Stomach smooth muscle (tissue), 2 donors: ENCODE measurements around the gene TCP10L.
"Not testable (repeated sequence)": the region's sequence is repeated elsewhere in the genome, so short reads cannot be mapped to it uniquely, and the experiment has no call there.

Source experiments
- H3K27ac ChIP-seq: one replicate; pipeline ENCODE4 v1.7.0; 2013; ENCODE audit warnings: mild to moderate bottlenecking, low read length, inconsistent platforms
- H3K27me3 ChIP-seq, 2 donors: one replicate each; pipeline ENCODE4 v1.7.0; 2013; ENCODE audit warnings: low read length in 2 of 2; ENCODE audit not compliant: insufficient read depth in 2 of 2, control insufficient read depth in 1 of 2
- H3K36me3 ChIP-seq, 2 donors: one replicate each; pipeline ENCODE4 v1.7.0; 2013; ENCODE audit warnings: low read length in 2 of 2; ENCODE audit not compliant: control insufficient read depth in 2 of 2, insufficient read depth in 2 of 2
- H3K4me1 ChIP-seq: one replicate; pipeline ENCODE4 v1.7.0; 2013; ENCODE audit warnings: low read length; ENCODE audit not compliant: control insufficient read depth, insufficient read depth
- H3K4me3 ChIP-seq, 2 donors: one replicate each; pipeline ENCODE4 v1.7.0; 2013; ENCODE audit warnings: low read length in 2 of 2
- H3K9ac ChIP-seq, 2 donors: one replicate each; pipeline ENCODE4 v1.7.0; 2013; ENCODE audit warnings: low read length in 2 of 2, mild to moderate bottlenecking in 1 of 2
- H3K9me3 ChIP-seq, 2 donors: one replicate each; pipeline ENCODE4 v1.7.0; 2013; ENCODE audit warnings: low read length in 2 of 2; ENCODE audit not compliant: control insufficient read depth in 2 of 2
- donor health status: healthy.
- donor health status: Pancreatic carcinoma.

TCP10L gene, protein sequence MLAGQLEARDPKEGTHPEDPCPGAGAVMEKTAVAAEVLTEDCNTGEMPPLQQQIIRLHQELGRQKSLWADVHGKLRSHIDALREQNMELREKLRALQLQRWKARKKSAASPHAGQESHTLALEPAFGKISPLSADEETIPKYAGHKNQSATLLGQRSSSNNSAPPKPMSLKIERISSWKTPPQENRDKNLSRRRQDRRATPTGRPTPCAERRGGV

DNA sequence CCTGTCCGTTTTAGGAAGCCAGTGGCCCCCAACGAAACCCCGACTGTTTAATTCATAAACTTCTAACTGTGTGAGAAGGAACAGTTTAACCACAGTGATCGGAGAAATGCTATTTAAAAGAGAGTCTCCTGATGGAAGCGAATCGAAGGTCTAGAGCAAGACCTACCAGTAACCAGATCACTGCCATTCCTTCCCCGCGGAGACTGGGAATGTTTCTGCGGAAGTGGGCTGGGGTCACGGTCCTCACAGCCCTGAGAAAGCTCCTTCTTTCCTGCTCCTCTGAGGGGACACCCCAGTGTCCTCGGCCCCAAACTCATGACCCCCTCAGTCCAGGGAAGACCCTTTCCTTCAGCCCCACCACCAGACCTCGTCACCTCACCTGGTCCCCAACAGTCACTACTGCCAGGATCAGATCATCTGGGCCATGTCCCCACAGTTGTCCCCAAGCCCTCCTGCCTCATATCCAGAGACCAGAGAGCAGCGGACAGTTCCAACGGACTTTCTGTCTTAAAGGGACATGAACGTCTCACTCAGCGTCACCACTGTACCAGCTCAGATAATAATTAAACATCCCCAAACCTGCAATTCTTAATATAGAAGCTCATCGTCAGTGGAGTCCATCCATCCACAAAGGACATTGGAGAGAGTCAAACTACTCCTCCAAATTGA, at the start of gene TCP10L:
TCP10L (minus strand) TSS at position 482 of the 669 bp plus-strand sequence. CDS start 1,219 bp downstream, outside the sequence.
- no peaks in the 10 kb centered on the region for H3K27me3 ChIP-seq
- peaks cover 0 to 5% of the 10 kb centered on the region in 2 donors for H3K36me3 ChIP-seq
- H3K27ac ChIP-seq: no peak within 1 kb of the TSS
- H3K4me1 ChIP-seq: no peaks in the 10 kb centered on the region
- H3K9ac ChIP-seq: no peak within 1 kb of the TSS
- no peak within 1 kb of the TSS for H3K4me3 ChIP-seq
- H3K9me3 ChIP-seq: no peaks in the 10 kb centered on the region

DNA sequence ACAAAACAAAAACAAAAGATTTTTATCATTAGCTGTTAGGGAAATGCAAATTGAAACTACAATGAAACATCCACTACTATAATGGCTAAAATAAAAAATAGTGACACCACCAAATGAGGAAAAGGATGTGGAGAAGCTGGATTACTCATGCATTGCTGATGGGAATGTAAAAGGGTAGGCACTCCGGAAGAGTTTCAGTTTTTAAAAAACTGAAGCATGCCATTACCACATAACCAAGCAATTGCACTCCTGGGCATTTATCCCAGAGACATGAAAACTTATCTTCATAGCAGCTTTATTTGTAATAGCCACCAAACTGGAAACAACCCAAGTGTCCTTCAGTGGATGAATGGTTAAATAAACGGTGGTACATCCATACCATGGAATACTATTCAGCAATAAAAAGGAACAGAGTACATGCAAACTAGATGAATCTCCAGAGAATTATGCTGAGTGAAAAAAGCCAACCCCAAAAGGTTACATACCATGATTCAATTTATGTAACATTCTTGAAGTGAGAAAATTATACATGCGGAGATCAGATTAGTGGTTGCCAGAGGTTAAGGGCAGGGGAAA, 41.4 kb upstream of the TCP10L start:
- no peaks in the 10 kb centered on the region for H3K27me3 ChIP-seq
- no peaks in the 10 kb centered on the region for H3K9me3 ChIP-seq
- no peak overlapping the region for H3K9ac ChIP-seq
- H3K27ac ChIP-seq: no peak overlapping the region
- peaks cover 11 to 14% of the 10 kb centered on the region in 2 donors for H3K36me3 ChIP-seq
- H3K4me3 ChIP-seq: no peak overlapping the region
- no peaks in the 10 kb centered on the region for H3K4me1 ChIP-seq

DNA sequence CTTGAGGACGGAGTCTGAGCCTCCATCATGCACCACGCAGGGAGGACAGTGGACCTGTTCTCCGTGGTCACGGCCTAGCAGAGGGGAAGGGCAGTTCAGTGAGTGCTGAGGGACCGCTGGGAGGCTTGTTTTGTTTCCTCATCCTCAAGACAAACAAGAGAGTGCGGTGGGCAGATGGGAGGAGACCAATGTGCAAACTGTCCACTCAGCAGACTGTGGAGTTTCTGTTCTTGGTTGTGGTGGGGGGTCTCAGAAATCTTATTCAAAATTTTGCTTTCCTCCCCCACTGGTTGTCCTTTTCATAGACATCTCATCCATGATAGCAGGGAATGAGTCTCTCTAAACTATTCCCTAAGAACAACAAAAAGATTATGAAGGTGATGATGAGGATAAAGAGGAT, 32.9 kb upstream of the TCP10L start:
- H3K9me3 ChIP-seq, H3K36me3 ChIP-seq, H3K4me1 ChIP-seq, H3K9ac ChIP-seq, H3K27ac ChIP-seq, H3K4me3 ChIP-seq, H3K27me3 ChIP-seq: not testable (repeated sequence)

DNA sequence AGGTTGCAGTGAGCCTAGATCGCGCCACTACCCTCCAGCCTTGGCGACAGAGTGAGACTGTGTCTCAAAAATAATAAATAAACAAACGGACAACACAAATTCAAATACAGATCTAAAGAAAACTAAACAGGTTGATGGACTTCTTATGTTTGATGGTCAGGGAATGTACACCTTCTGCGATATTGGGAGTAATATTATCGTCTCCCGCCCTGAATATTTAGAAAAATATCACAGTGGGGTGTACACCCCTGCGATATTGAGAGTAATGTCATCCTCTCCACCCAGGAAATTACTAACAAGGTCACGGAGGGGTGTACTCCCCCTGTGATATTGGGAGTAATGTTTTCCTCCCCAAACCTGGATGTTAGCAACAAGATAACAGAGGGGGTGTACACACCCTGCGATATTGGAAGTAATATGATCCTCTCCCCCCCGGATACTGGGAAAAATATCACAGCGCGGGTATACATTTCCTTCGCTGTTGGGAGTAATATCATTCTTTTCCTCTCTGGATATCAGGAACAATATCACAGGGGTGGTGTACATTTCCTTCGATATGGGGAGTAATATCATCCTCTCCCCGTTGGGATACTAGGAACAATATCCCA, 28.2 kb upstream of the TCP10L start:
- Histone ChIP-seq H3K9ac (peak overlapping the region; percentile 87 to 89), H3K27me3 (no peaks in the 10 kb centered on the region), H3K4me1 (peaks cover 14% of the 10 kb centered on the region), H3K4me3 (peak overlapping the region; percentile 98), H3K27ac (peak overlapping the region; percentile 88), H3K9me3 (no peaks in the 10 kb centered on the region), H3K36me3 (peaks cover 4 to 5% of the 10 kb centered on the region in 2 donors)

DNA sequence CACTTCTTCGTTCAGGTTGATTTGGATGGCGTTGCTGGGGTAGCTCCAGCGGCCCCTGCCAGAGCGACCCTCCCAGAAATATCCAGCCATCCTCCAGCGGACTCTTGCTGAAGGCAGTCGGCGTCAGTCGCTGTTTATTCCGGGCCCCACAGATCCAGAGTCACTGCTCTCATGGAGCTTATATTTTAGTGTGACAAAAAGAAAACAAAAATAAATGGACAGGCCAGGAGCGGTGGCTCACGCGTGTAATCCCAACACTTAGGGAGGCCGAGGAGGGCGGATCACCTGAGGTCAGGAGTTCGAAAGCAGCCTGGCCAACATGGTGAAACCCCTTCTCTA, 27.6 kb upstream of the TCP10L start:
- H3K27ac ChIP-seq: peak overlapping the region; percentile 88
- H3K36me3 ChIP-seq: peaks cover 4 to 7% of the 10 kb centered on the region in 2 donors
- no peaks in the 10 kb centered on the region for H3K27me3 ChIP-seq
- peak overlapping the region; percentile 98 for H3K4me3 ChIP-seq
- peaks cover 14% of the 10 kb centered on the region for H3K4me1 ChIP-seq
- peak overlapping the region; percentile 87 to 89 for H3K9ac ChIP-seq
- H3K9me3 ChIP-seq: no peaks in the 10 kb centered on the region

DNA sequence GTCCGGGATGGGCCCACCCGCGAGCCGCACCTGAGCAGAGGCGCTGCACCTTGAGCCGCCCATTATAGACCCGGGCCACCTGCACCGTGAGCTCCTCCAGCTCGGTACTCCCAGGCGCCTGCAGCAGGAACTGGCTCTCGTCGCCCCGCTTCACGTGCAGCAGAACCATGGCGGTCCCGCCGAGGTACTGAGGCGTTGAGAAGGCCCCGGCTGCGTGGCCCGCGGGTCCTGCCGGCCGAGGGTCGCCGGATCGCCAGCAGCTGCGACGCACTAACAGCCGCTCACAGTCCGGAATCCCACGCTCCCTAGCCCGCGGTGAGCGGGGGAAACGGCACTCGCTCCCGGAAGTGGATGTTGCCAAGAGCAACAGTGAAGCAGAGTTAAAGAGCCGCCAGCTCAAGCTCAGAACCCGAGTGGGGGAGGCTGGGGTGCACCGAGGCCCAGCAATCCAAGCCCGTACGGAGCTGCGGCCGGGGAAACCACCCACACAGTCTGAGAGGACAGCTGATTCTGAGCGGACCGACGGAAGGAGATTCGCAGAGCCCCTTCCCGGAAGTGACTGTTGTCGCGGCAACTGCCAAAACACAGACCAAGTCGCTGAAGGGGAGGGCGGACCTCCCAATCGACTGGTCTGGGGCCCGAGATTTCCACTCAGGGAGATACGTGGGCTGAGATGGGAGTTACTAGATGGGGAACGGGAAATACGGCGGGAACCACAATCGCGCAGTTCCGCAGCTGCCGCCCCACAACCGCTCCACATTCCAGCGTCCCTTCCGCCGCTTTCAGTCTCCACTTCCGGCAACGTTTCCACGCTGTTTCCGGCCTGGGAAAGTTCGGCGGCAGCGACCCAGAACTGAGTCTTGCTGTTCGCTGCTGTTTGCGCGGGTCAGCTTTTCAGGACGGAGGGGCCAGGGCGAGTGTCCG, 27.0 kb upstream of the TCP10L start, which contains the start of gene CFAP298:
CFAP298 (minus strand) TSS at position 303 of the 924 bp plus-strand sequence; CDS start at position 169, 134 bp downstream.
- H3K9ac ChIP-seq: peak within 1 kb of the TSS; percentile 87 to 89
- peaks cover 6 to 10% of the 10 kb centered on the region in 2 donors for H3K36me3 ChIP-seq
- H3K27ac ChIP-seq: peak within 1 kb of the TSS; percentile 88
- peak within 1 kb of the TSS; percentile 98 for H3K4me3 ChIP-seq
- no peaks in the 10 kb centered on the region for H3K27me3 ChIP-seq
- peaks cover 14% of the 10 kb centered on the region for H3K4me1 ChIP-seq
- no peaks in the 10 kb centered on the region for H3K9me3 ChIP-seq

DNA sequence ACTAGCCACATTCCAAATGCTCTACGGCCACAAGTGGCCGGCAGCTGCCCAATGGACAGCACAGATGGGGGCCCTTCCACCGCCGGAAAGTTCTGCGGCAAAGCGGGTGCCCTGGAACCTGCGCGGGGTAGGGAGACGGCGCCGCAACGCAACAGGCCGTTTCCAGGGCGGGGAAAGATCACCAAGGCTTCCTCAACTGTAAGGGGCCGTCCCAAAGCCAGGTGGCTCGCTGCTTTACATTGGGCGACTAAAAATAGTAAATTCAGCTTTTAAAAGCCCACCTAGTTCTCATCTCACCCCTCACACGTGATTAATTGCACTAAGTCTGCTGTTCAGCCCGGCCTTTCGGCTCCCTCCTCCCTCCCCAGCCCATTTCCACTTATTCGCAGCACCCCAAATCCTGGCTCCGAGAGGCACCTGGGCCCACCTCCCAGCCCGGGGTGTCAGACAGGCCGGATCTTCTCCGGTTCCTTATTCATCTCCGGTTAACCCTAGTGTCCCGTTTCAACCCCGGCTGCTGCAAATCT, 26.2 kb upstream of the TCP10L start:
- peaks cover 14% of the 10 kb centered on the region for H3K4me1 ChIP-seq
- no peaks in the 10 kb centered on the region for H3K27me3 ChIP-seq
- H3K9me3 ChIP-seq: no peaks in the 10 kb centered on the region
- peak overlapping the region; percentile 98 for H3K4me3 ChIP-seq
- peak overlapping the region; percentile 87 to 89 for H3K9ac ChIP-seq
- peak overlapping the region; percentile 88 for H3K27ac ChIP-seq
- H3K36me3 ChIP-seq: peaks cover 8 to 13% of the 10 kb centered on the region in 2 donors

DNA sequence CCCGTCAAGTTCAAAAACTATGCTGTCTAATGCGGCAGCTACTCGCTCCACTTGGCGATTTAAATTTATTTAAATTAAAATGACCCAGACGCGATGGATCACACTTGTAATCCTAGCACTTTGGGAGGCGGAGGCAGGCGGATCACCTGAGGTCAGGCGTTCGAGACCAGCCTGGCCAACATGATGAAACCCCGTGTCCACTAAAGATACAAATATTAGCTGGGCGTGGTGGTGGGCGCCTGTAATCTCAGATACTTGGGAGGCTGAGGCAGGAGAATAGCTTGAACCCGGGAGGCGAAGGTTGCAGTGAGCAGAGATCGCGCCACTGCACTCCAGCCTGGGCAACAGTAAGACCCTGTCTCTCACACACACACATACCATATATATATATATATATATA, 25.6 kb upstream of the TCP10L start:
- not testable (repeated sequence) for H3K9me3 ChIP-seq, H3K27me3 ChIP-seq, H3K27ac ChIP-seq, H3K9ac ChIP-seq
- H3K4me3 ChIP-seq: peak overlapping the region in 1 of 2 donors; percentile 44
- H3K4me1 ChIP-seq: peaks cover 14% of the 10 kb centered on the region
- peaks cover 14 to 18% of the 10 kb centered on the region in 2 donors for H3K36me3 ChIP-seq

DNA sequence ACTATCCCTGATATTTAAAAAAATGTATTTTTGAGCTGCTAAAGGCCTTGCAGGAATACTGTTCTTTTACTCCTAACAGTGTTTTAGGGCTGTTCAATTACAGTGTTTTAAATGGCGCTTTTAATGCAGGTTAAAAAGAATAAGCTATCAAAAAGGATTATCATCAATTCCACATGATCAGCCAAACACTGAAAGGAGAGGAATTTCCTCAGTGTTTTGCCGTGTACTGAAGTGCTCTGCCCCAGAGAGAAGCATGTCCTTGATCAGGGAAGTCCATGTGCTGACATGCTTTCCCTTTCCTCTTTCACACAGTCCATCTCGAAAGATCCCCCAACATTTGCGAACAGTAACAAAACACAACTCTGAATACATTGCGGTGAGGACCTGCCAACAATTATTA, 23.5 kb upstream of the TCP10L start:
- Histone ChIP-seq H3K27ac (no peak overlapping the region), H3K4me1 (peaks cover 14% of the 10 kb centered on the region), H3K9me3 (no peaks in the 10 kb centered on the region), H3K36me3 (peaks cover 29 to 35% of the 10 kb centered on the region in 2 donors), H3K4me3 (no peak overlapping the region), H3K9ac (no peak overlapping the region), H3K27me3 (no peaks in the 10 kb centered on the region)

DNA sequence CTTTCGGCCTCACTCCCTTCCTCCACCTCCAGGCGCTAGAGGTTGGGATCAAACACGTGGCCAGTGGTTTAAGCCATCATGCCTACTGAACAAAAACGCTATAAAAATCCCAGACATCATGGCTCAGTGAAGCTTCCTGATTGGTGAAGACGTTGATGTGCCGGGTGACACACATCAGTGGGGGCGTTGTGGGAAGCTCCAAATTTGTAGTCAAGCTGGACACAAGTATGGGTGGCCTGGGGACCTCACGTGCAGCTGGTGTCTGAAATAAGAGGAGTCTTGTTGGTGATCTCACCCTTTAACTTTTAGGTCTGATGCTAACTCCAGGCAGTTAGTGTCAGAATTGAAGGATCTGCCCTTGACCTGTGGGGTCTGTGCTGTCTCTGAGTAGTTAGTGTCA, 20.1 kb upstream of the TCP10L start:
- H3K9ac ChIP-seq: no peak overlapping the region
- H3K27me3 ChIP-seq: no peaks in the 10 kb centered on the region
- H3K9me3 ChIP-seq: no peaks in the 10 kb centered on the region
- peaks cover 5% of the 10 kb centered on the region for H3K4me1 ChIP-seq
- no peak overlapping the region for H3K4me3 ChIP-seq
- H3K36me3 ChIP-seq: peaks cover 47 to 53% of the 10 kb centered on the region in 2 donors
- no peak overlapping the region for H3K27ac ChIP-seq
